ENCODE results near the gene AMMECR1L. TPM values are rescaled to one million over a fixed set of nuclear protein-coding genes. Genes with fewer than 3 reads are reported as not detected.

The AMMECR1L gene
- total and polyA plus RNA-seq, 2 of the 13 experiments (the other 11 are each of a cell fraction or from before 2014, with no cell fraction given) = 9.1 to 14.2 TPM

DNA sequence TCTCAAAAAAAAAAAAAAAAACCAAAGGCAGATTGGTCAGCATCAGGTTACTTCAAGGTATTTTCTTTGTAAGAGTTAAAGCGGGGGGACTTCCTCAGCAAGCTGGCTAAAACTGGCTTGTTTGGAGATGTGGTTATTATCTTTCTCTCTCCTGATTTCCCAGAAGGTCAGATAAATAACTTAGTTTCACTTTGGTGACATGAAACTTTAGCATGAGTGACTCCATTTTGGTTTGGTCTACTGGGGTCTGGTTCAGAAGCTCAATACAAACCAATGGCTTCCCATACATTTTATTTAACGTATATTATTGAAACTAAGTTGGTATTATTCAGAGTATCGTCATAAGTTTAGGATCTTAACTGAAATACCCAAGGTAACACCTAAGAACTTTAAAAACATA lies 41.6 kb upstream of the AMMECR1L start:
- no peak for TF ChIP-seq NCOA1 (CRISPR knock-in tag; IDR thresholded peaks at IDR 0.05)
- no peak for TF ChIP-seq SRSF9 (IDR thresholded peaks at IDR 0.05; ENCODE audit: borderline replicate concordance, insufficient read depth, low read depth, low read length, poor library complexity, severe bottlenecking)
- TF ChIP-seq, protein P1, sequence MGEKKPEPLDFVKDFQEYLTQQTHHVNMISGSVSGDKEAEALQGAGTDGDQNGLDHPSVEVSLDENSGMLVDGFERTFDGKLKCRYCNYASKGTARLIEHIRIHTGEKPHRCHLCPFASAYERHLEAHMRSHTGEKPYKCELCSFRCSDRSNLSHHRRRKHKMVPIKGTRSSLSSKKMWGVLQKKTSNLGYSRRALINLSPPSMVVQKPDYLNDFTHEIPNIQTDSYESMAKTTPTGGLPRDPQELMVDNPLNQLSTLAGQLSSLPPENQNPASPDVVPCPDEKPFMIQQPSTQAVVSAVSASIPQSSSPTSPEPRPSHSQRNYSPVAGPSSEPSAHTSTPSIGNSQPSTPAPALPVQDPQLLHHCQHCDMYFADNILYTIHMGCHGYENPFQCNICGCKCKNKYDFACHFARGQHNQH (CRISPR knock-in tag; IDR thresholded peaks at IDR 0.05) = no peak
- no peak for TF ChIP-seq NKX3-1 (CRISPR knock-in tag; IDR thresholded peaks at IDR 0.05)
- TF ChIP-seq ARID3A (IDR thresholded peaks at IDR 0.05; ENCODE audit: low read depth, low read length) = no peak
- in situ Hi-C loops (cut with HindIII; ENCODE audit: extremely low pct_ligation_motif_present, low pct_unique_long_range_greater_than_20kb) (no loop called here), intact Hi-C loops (cut with micrococcal nuclease; ENCODE audit: unreplicated experiment) (no loop called here)
- 77% methylated on average over 3 of the region's 3 CpGs for WGBS (ENCODE audit: low lambda C conversion rate)
- no peaks in the 10 kb centered on the region for H3K9me3 ChIP-seq (ENCODE audit: low read length)
- H3K4me2 ChIP-seq (ENCODE audit: low read depth, low read length) = no peak overlapping the region
- DNase-seq (ENCODE audit: low spot score) (no peak), FAIRE-seq (no peak), ATAC-seq (no peak)
- no peak overlapping the region for H2AFZ ChIP-seq (ENCODE audit: low read length)
- no peaks in the 10 kb centered on the region for H3K36me3 ChIP-seq (replicated peaks in 1 of 2; ENCODE audit: control insufficient read depth in 1 of 2, insufficient read depth in 2 of 2, low read length in 2 of 2)
- ChIA-PET POLR2A (no interaction called here), CTCF (ENCODE audit: low intra/inter-chr PET ratio, low total read pairs) (no interaction called here)
- H3K4me1 ChIP-seq (ENCODE audit: insufficient read depth, low read length) = peaks cover 9% of the 10 kb centered on the region
- H3K27me3 ChIP-seq (ENCODE audit: control insufficient read depth in 1 of 2, insufficient read depth in 2 of 2, low read length in 2 of 2) = no peaks in the 10 kb centered on the region
- no peak overlapping the region for H3K4me3 ChIP-seq (replicated peaks in 1 of 3; ENCODE audit: insufficient read depth in 1 of 3, low read depth in 2 of 3, low read length in 3 of 3)
- H3K9ac ChIP-seq (ENCODE audit: insufficient read depth, low read depth, low read length) = no peak overlapping the region
- H4K20me1 ChIP-seq (ENCODE audit: insufficient read depth, low read length) = no peaks in the 10 kb centered on the region
- BruUV-seq (replicated peaks) = no TSS peak
- H3K79me2 ChIP-seq (ENCODE audit: insufficient read depth, low read length) = no peaks in the 10 kb centered on the region
- no peak overlapping the region for H3K27ac ChIP-seq (ENCODE audit: extremely low read length, insufficient read depth, low read length)

DNA sequence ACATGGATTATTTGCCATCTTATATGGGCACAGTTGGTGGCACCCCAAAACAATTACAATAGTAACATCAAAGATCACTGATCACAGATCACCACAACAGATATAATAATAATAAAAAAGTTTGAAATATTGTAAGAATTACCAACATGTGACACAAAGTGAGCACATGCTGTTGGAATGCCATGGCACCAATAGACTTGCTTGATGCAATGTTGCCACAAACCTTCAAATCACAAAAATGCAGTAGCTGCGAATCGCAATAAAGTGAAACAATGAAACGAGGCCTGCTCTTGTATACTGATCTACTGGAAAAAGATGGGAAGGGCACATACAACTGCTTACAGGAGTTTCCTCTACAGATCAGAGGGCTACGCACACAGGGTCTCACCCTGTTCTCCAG lies 32.2 kb upstream of the AMMECR1L start:
- ATAC-seq (no peak), FAIRE-seq (no peak), DNase-seq (ENCODE audit: low spot score) (no peak)
- no peaks in the 10 kb centered on the region for H3K79me2 ChIP-seq (ENCODE audit: insufficient read depth, low read length)
- POLR2A ChIA-PET = no interaction called here
- no peak overlapping the region for H3K4me3 ChIP-seq (replicated peaks in 1 of 3; ENCODE audit: insufficient read depth in 1 of 3, low read depth in 2 of 3, low read length in 3 of 3)
- 76% methylated on average over 4 of the region's 4 CpGs for WGBS (ENCODE audit: low lambda C conversion rate)
- CTCF ChIA-PET (ENCODE audit: low intra/inter-chr PET ratio, low total read pairs) = no interaction called here
- no peak overlapping the region for H3K9ac ChIP-seq (ENCODE audit: insufficient read depth, low read depth, low read length)
- intact Hi-C loops (cut with micrococcal nuclease; ENCODE audit: unreplicated experiment) (no loop called here), in situ Hi-C loops (cut with HindIII; ENCODE audit: extremely low pct_ligation_motif_present, low pct_unique_long_range_greater_than_20kb) (no loop called here)
- H3K4me1 ChIP-seq (ENCODE audit: insufficient read depth, low read length) = peaks cover 21% of the 10 kb centered on the region
- H3K9me3 ChIP-seq (ENCODE audit: low read length) = no peaks in the 10 kb centered on the region
- no peaks in the 10 kb centered on the region for H3K36me3 ChIP-seq (replicated peaks in 1 of 2; ENCODE audit: control insufficient read depth in 1 of 2, insufficient read depth in 2 of 2, low read length in 2 of 2)
- no peaks in the 10 kb centered on the region for H3K27me3 ChIP-seq (ENCODE audit: control insufficient read depth in 1 of 2, insufficient read depth in 2 of 2, low read length in 2 of 2)
- no peak overlapping the region for H2AFZ ChIP-seq (ENCODE audit: low read length)
- H3K27ac ChIP-seq (ENCODE audit: extremely low read length, insufficient read depth, low read length) = no peak overlapping the region
- BruUV-seq (replicated peaks) = no TSS peak
- H3K4me2 ChIP-seq (ENCODE audit: low read depth, low read length) = no peak overlapping the region
- H4K20me1 ChIP-seq (ENCODE audit: insufficient read depth, low read length) = no peaks in the 10 kb centered on the region
- TF ChIP-seq, protein P2, sequence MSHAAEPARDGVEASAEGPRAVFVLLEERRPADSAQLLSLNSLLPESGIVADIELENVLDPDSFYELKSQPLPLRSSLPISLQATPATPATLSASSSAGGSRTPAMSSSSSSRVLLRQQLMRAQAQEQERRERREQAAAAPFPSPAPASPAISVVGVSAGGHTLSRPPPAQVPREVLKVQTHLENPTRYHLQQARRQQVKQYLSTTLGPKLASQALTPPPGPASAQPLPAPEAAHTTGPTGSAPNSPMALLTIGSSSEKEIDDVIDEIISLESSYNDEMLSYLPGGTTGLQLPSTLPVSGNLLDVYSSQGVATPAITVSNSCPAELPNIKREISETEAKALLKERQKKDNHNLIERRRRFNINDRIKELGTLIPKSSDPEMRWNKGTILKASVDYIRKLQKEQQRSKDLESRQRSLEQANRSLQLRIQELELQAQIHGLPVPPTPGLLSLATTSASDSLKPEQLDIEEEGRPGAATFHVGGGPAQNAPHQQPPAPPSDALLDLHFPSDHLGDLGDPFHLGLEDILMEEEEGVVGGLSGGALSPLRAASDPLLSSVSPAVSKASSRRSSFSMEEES (CRISPR knock-in tag; IDR thresholded peaks at IDR 0.05) = no peak
- TF ChIP-seq CBFB (CRISPR knock-in tag; IDR thresholded peaks at IDR 0.05) = no peak
- TF ChIP-seq ZZZ3 (CRISPR knock-in tag; IDR thresholded peaks at IDR 0.05; ENCODE audit: borderline replicate concordance) = no peak
- TF ChIP-seq ZNF761 (CRISPR knock-in tag; conservative IDR thresholded peaks at IDR 0.05) = no peak
- no peak for TF ChIP-seq ZNF546 (CRISPR knock-in tag; conservative IDR thresholded peaks at IDR 0.05)
- no peak for TF ChIP-seq ZNF563 (CRISPR knock-in tag; IDR thresholded peaks at IDR 0.05)
- TF ChIP-seq FOSL1 (CRISPR knock-in tag; IDR thresholded peaks at IDR 0.05; ENCODE audit: borderline replicate concordance) = no peak
- no peak for TF ChIP-seq MTA3 (CRISPR knock-in tag; IDR thresholded peaks at IDR 0.05)

Data from HepG2 (cell line).